ENCODE results near the gene DLGAP1.
"Not testable (repeated sequence)": the region's sequence is repeated elsewhere in the genome, so short reads cannot be mapped to it uniquely, and the experiment has no call there.

DLGAP1 gene

GRCh38 chr18:3580523-3581025, 874.5 kb downstream of the DLGAP1 start:
- WGBS (ENCODE audit: insufficient coverage): 96% methylated on average over 19 of the region's 22 CpGs
- H3K9me3 ChIP-seq (ENCODE audit: control extremely low read depth in 1 of 5, control insufficient read depth in 4 of 5, insufficient read depth in 2 of 5, low read depth in 1 of 5, low read length in 4 of 5); H3K27ac ChIP-seq (ENCODE audit: insufficient read depth in 1 of 2, low read depth in 1 of 2, low read length in 2 of 2, poor library complexity in 1 of 2, severe bottlenecking in 2 of 2); CTCF ChIA-PET; H3K27me3 ChIP-seq (replicated peaks in 2 of 5; ENCODE audit: control insufficient read depth in 4 of 5, insufficient read depth in 5 of 5, low read length in 4 of 5); POLR2A ChIA-PET; DNase-seq; H3K36me3 ChIP-seq (ENCODE audit: control insufficient read depth in 4 of 4, insufficient read depth in 4 of 4, low read length in 3 of 4); H3K4me3 ChIP-seq (ENCODE audit: control insufficient read depth in 1 of 7, extremely low read depth in 1 of 7, insufficient read depth in 4 of 7, low read depth in 2 of 7, low read length in 6 of 7): not testable (repeated sequence)
- peaks cover 3 to 18% (median 13%) of the 10 kb centered on the region in 4 experiments for H3K4me1 ChIP-seq (ENCODE audit: control extremely low read depth in 1 of 4, control insufficient read depth in 4 of 4, insufficient read depth in 4 of 4, low read length in 3 of 4)

- Histone ChIP-seq H3K4me1 (ENCODE audit: control extremely low read depth in 1 of 4, control insufficient read depth in 4 of 4, insufficient read depth in 4 of 4, low read length in 3 of 4) (peaks cover 2 to 11% (median 5%) of the 10 kb centered on the region in 4 experiments), H3K4me3 (ENCODE audit: control insufficient read depth in 1 of 7, extremely low read depth in 1 of 7, insufficient read depth in 4 of 7, low read depth in 2 of 7, low read length in 6 of 7) (no peak overlapping the region), H3K36me3 (ENCODE audit: control insufficient read depth in 4 of 4, insufficient read depth in 4 of 4, low read length in 3 of 4) (no peaks in the 10 kb centered on the region), H3K9me3 (ENCODE audit: control extremely low read depth in 1 of 5, control insufficient read depth in 4 of 5, insufficient read depth in 2 of 5, low read depth in 1 of 5, low read length in 4 of 5) (no peaks in the 10 kb centered on the region), H3K27ac (ENCODE audit: insufficient read depth in 1 of 2, low read depth in 1 of 2, low read length in 2 of 2, poor library complexity in 1 of 2, severe bottlenecking in 2 of 2) (no peak overlapping the region), H3K27me3 (replicated peaks in 2 of 5; ENCODE audit: control insufficient read depth in 4 of 5, insufficient read depth in 5 of 5, low read length in 4 of 5) (no peaks in the 10 kb centered on the region)
- ChIA-PET CTCF (no interaction called here), POLR2A (no interaction called here)
- no CpG with 5 or more reads among the region's 4 CpGs for WGBS (ENCODE audit: insufficient coverage)
- no peak for DNase-seq
Observed at GRCh38 chr18:3579701-3580100, 875.4 kb downstream of the DLGAP1 start.

- H3K9me3 ChIP-seq (ENCODE audit: control extremely low read depth in 1 of 5, control insufficient read depth in 4 of 5, insufficient read depth in 2 of 5, low read depth in 1 of 5, low read length in 4 of 5): no peaks in the 10 kb centered on the region
- H3K4me1 ChIP-seq (ENCODE audit: control extremely low read depth in 1 of 4, control insufficient read depth in 4 of 4, insufficient read depth in 4 of 4, low read length in 3 of 4): peaks cover 0 to 5% (median 0%) of the 10 kb centered on the region in 4 experiments
- no peak for DNase-seq
- no peaks in the 10 kb centered on the region for H3K27me3 ChIP-seq (replicated peaks in 2 of 5; ENCODE audit: control insufficient read depth in 4 of 5, insufficient read depth in 5 of 5, low read length in 4 of 5)
- ChIA-PET CTCF (no interaction called here), POLR2A (no interaction called here)
- H3K4me3 ChIP-seq (ENCODE audit: control insufficient read depth in 1 of 7, extremely low read depth in 1 of 7, insufficient read depth in 4 of 7, low read depth in 2 of 7, low read length in 6 of 7): no peak overlapping the region
- no peaks in the 10 kb centered on the region for H3K36me3 ChIP-seq (ENCODE audit: control insufficient read depth in 4 of 4, insufficient read depth in 4 of 4, low read length in 3 of 4)
- no peak overlapping the region for H3K27ac ChIP-seq (ENCODE audit: insufficient read depth in 1 of 2, low read depth in 1 of 2, low read length in 2 of 2, poor library complexity in 1 of 2, severe bottlenecking in 2 of 2)
- WGBS (ENCODE audit: insufficient coverage): no CpG with 5 or more reads among the region's 4 CpGs
Observed at GRCh38 chr18:3578621-3579020, 876.5 kb downstream of the DLGAP1 start.

- DNase-seq: no peak
- Histone ChIP-seq H3K4me3 (ENCODE audit: control insufficient read depth in 1 of 7, extremely low read depth in 1 of 7, insufficient read depth in 4 of 7, low read depth in 2 of 7, low read length in 6 of 7) (no peak overlapping the region), H3K9me3 (ENCODE audit: control extremely low read depth in 1 of 5, control insufficient read depth in 4 of 5, insufficient read depth in 2 of 5, low read depth in 1 of 5, low read length in 4 of 5) (no peaks in the 10 kb centered on the region), H3K4me1 (ENCODE audit: control extremely low read depth in 1 of 4, control insufficient read depth in 4 of 4, insufficient read depth in 4 of 4, low read length in 3 of 4) (no peaks in the 10 kb centered on the region), H3K27ac (ENCODE audit: insufficient read depth in 1 of 2, low read depth in 1 of 2, low read length in 2 of 2, poor library complexity in 1 of 2, severe bottlenecking in 2 of 2) (no peak overlapping the region), H3K27me3 (replicated peaks in 2 of 5; ENCODE audit: control insufficient read depth in 4 of 5, insufficient read depth in 5 of 5, low read length in 4 of 5) (no peaks in the 10 kb centered on the region), H3K36me3 (ENCODE audit: control insufficient read depth in 4 of 4, insufficient read depth in 4 of 4, low read length in 3 of 4) (no peaks in the 10 kb centered on the region)
- ChIA-PET CTCF (interaction anchor here (1.3 to 2.5 kb wide), 3 partner anchors 8 to 110 kb away, joined by 3 to 7 read pairs (median 4); no protein-coding TSS in a partner anchor), POLR2A (no interaction called here)
- 98% methylated on average over 4 of the region's 4 CpGs for WGBS (ENCODE audit: insufficient coverage)
Observed at GRCh38 chr18:3577281-3577855, 877.7 kb downstream of the DLGAP1 start.

- POLR2A ChIA-PET: no interaction called here
- Histone ChIP-seq H3K27ac (ENCODE audit: insufficient read depth in 1 of 2, low read depth in 1 of 2, low read length in 2 of 2, poor library complexity in 1 of 2, severe bottlenecking in 2 of 2) (no peak overlapping the region), H3K36me3 (ENCODE audit: control insufficient read depth in 4 of 4, insufficient read depth in 4 of 4, low read length in 3 of 4) (no peaks in the 10 kb centered on the region), H3K4me3 (ENCODE audit: control insufficient read depth in 1 of 7, extremely low read depth in 1 of 7, insufficient read depth in 4 of 7, low read depth in 2 of 7, low read length in 6 of 7) (no peak overlapping the region), H3K9me3 (ENCODE audit: control extremely low read depth in 1 of 5, control insufficient read depth in 4 of 5, insufficient read depth in 2 of 5, low read depth in 1 of 5, low read length in 4 of 5) (no peaks in the 10 kb centered on the region), H3K27me3 (replicated peaks in 2 of 5; ENCODE audit: control insufficient read depth in 4 of 5, insufficient read depth in 5 of 5, low read length in 4 of 5) (no peaks in the 10 kb centered on the region), H3K4me1 (ENCODE audit: control extremely low read depth in 1 of 4, control insufficient read depth in 4 of 4, insufficient read depth in 4 of 4, low read length in 3 of 4) (no peaks in the 10 kb centered on the region)
- CTCF ChIA-PET: interaction anchor here (1.3 kb wide), 1 partner anchor 10 kb away, joined by 3 read pairs; no protein-coding TSS in a partner anchor
- DNase-seq: no peak
- no CpG with 5 or more reads among the region's 1 CpG for WGBS (ENCODE audit: insufficient coverage)
Observed at GRCh38 chr18:3572761-3573160, 882.3 kb downstream of the DLGAP1 start.

- Histone ChIP-seq H3K4me3 (ENCODE audit: control insufficient read depth in 1 of 7, extremely low read depth in 1 of 7, insufficient read depth in 4 of 7, low read depth in 2 of 7, low read length in 6 of 7) (no peak overlapping the region), H3K36me3 (ENCODE audit: control insufficient read depth in 4 of 4, insufficient read depth in 4 of 4, low read length in 3 of 4) (no peaks in the 10 kb centered on the region), H3K27me3 (replicated peaks in 2 of 5; ENCODE audit: control insufficient read depth in 4 of 5, insufficient read depth in 5 of 5, low read length in 4 of 5) (no peaks in the 10 kb centered on the region), H3K9me3 (ENCODE audit: control extremely low read depth in 1 of 5, control insufficient read depth in 4 of 5, insufficient read depth in 2 of 5, low read depth in 1 of 5, low read length in 4 of 5) (no peaks in the 10 kb centered on the region), H3K27ac (ENCODE audit: insufficient read depth in 1 of 2, low read depth in 1 of 2, low read length in 2 of 2, poor library complexity in 1 of 2, severe bottlenecking in 2 of 2) (no peak overlapping the region), H3K4me1 (ENCODE audit: control extremely low read depth in 1 of 4, control insufficient read depth in 4 of 4, insufficient read depth in 4 of 4, low read length in 3 of 4) (peaks cover 0 to 4% (median 1%) of the 10 kb centered on the region in 4 experiments)
- CTCF ChIA-PET: no interaction called here
- POLR2A ChIA-PET: no interaction called here
- no peak for DNase-seq
Observed at GRCh38 chr18:3566851-3567250, 888.3 kb downstream of the DLGAP1 start.

- Histone ChIP-seq H3K27me3 (replicated peaks in 2 of 5; ENCODE audit: control insufficient read depth in 4 of 5, insufficient read depth in 5 of 5, low read length in 4 of 5) (no peaks in the 10 kb centered on the region), H3K36me3 (ENCODE audit: control insufficient read depth in 4 of 4, insufficient read depth in 4 of 4, low read length in 3 of 4) (no peaks in the 10 kb centered on the region), H3K27ac (ENCODE audit: insufficient read depth in 1 of 2, low read depth in 1 of 2, low read length in 2 of 2, poor library complexity in 1 of 2, severe bottlenecking in 2 of 2) (no peak overlapping the region), H3K9me3 (ENCODE audit: control extremely low read depth in 1 of 5, control insufficient read depth in 4 of 5, insufficient read depth in 2 of 5, low read depth in 1 of 5, low read length in 4 of 5) (no peaks in the 10 kb centered on the region), H3K4me3 (ENCODE audit: control insufficient read depth in 1 of 7, extremely low read depth in 1 of 7, insufficient read depth in 4 of 7, low read depth in 2 of 7, low read length in 6 of 7) (no peak overlapping the region), H3K4me1 (ENCODE audit: control extremely low read depth in 1 of 4, control insufficient read depth in 4 of 4, insufficient read depth in 4 of 4, low read length in 3 of 4) (peaks cover 0 to 4% (median 1%) of the 10 kb centered on the region in 4 experiments)
- POLR2A ChIA-PET: no interaction called here
- no peak for DNase-seq
- WGBS (ENCODE audit: insufficient coverage): 50% methylated on average over 2 of the region's 3 CpGs
- CTCF ChIA-PET: no interaction called here
Observed at GRCh38 chr18:3560755-3561154, 894.4 kb downstream of the DLGAP1 start.
